HL-60 (cell line): Measurements from ENCODE around the gene SERPINA6.

Source experiments
- POLR2AphosphoS5 ChIP-seq: IDR thresholded peaks from 2 replicates; pipeline ENCODE4 v1.6.1; 2012; ENCODE audit warnings: low read depth
- TF ChIP-seq, protein P1 (sequence below): IDR thresholded peaks from one replicate; pipeline ENCODE4 v1.5.1; 2011; ENCODE audit warnings: low read length, control low read depth, inconsistent platforms; ENCODE audit not compliant: insufficient read depth

DNA sequence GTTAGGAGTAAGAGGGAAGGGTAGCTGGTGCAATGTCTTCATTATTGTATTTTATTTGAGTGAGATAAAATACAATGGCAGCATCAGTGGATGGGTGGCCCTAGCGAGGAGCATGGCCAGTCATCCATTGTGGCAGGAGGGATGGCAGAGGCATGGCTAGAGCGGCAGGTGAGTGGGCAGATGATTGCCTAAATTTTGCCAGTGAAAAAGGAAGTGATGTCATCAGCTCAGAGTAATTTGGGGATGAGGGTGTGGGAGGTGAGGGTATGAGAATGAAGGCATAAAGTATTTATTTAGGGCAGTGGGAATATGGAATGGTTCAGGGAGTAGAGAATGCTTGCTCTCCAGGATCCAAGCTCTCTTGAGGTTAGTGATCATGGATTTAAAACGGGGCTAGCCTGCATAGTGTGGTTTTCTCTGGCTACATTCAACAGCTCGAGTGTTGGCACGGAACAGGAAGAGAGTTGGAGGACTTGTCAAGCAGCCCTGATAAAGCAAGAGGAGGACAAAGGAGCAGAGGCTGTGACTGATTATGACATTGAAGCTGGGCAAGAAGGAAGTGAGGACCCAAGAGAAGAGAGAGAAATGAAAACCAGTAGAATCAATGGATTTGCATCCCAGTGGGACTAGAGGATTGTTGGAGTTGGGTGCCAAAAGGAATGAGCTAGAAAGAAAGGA lies 18.7 kb upstream of the SERPINA6 start:
- no peak for TF ChIP-seq POLR2AphosphoS5
- TF ChIP-seq, protein P1, sequence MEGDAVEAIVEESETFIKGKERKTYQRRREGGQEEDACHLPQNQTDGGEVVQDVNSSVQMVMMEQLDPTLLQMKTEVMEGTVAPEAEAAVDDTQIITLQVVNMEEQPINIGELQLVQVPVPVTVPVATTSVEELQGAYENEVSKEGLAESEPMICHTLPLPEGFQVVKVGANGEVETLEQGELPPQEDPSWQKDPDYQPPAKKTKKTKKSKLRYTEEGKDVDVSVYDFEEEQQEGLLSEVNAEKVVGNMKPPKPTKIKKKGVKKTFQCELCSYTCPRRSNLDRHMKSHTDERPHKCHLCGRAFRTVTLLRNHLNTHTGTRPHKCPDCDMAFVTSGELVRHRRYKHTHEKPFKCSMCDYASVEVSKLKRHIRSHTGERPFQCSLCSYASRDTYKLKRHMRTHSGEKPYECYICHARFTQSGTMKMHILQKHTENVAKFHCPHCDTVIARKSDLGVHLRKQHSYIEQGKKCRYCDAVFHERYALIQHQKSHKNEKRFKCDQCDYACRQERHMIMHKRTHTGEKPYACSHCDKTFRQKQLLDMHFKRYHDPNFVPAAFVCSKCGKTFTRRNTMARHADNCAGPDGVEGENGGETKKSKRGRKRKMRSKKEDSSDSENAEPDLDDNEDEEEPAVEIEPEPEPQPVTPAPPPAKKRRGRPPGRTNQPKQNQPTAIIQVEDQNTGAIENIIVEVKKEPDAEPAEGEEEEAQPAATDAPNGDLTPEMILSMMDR = no peak
